ENCODE data around the gene RIC3.

Gene RIC3

GRCh38 chr11:8062781-8063257 is 106.0 kb downstream of the RIC3 start:
- peaks cover 74% of the 10 kb centered on the region for H3K4me1 ChIP-seq (ENCODE audit: control insufficient read depth, insufficient read depth, low read length)
- no peak for DNase-seq (ENCODE audit: low read depth)
- no peaks in the 10 kb centered on the region for H3K27me3 ChIP-seq (replicated peaks; ENCODE audit: control insufficient read depth, insufficient read depth, low read length)
- H3K9ac ChIP-seq (ENCODE audit: low read length): peak overlapping the region; percentile 55
- H3K36me3 ChIP-seq (ENCODE audit: control insufficient read depth, insufficient read depth, low read length, severe bottlenecking): no peaks in the 10 kb centered on the region
- no peaks in the 10 kb centered on the region for H3K9me3 ChIP-seq (ENCODE audit: control insufficient read depth, low read length)
- peak overlapping the region; percentile 52 for H3K4me3 ChIP-seq (ENCODE audit: low read length)

- no peak for DNase-seq (ENCODE audit: low read depth)
- Histone ChIP-seq H3K27me3 (replicated peaks; ENCODE audit: control insufficient read depth, insufficient read depth, low read length) (no peaks in the 10 kb centered on the region), H3K9ac (ENCODE audit: low read length) (peak overlapping the region; percentile 55), H3K4me3 (ENCODE audit: low read length) (no peak overlapping the region), H3K4me1 (ENCODE audit: control insufficient read depth, insufficient read depth, low read length) (peaks cover 72% of the 10 kb centered on the region), H3K9me3 (ENCODE audit: control insufficient read depth, low read length) (no peaks in the 10 kb centered on the region), H3K36me3 (ENCODE audit: control insufficient read depth, insufficient read depth, low read length, severe bottlenecking) (no peaks in the 10 kb centered on the region)
Measured at GRCh38 chr11:8061555-8062428, 107.0 kb downstream of the RIC3 start.

GRCh38 chr11:8060801-8061554 is 107.8 kb downstream of the RIC3 start:
- no peak overlapping the region for H3K4me3 ChIP-seq (ENCODE audit: low read length)
- DNase-seq (ENCODE audit: low read depth): peak; percentile 62
- peaks cover 72% of the 10 kb centered on the region for H3K4me1 ChIP-seq (ENCODE audit: control insufficient read depth, insufficient read depth, low read length)
- H3K27me3 ChIP-seq (replicated peaks; ENCODE audit: control insufficient read depth, insufficient read depth, low read length): no peaks in the 10 kb centered on the region
- no peaks in the 10 kb centered on the region for H3K9me3 ChIP-seq (ENCODE audit: control insufficient read depth, low read length)
- no peaks in the 10 kb centered on the region for H3K36me3 ChIP-seq (ENCODE audit: control insufficient read depth, insufficient read depth, low read length, severe bottlenecking)
- peak overlapping the region; percentile 49 for H3K9ac ChIP-seq (ENCODE audit: low read length)

- no peaks in the 10 kb centered on the region for H3K9me3 ChIP-seq (ENCODE audit: control insufficient read depth, low read length)
- H3K4me1 ChIP-seq (ENCODE audit: control insufficient read depth, insufficient read depth, low read length): peaks cover 69% of the 10 kb centered on the region
- no peak overlapping the region for H3K4me3 ChIP-seq (ENCODE audit: low read length)
- no peaks in the 10 kb centered on the region for H3K36me3 ChIP-seq (ENCODE audit: control insufficient read depth, insufficient read depth, low read length, severe bottlenecking)
- no peak for DNase-seq (ENCODE audit: low read depth)
- H3K9ac ChIP-seq (ENCODE audit: low read length): peak overlapping the region; percentile 49
- no peaks in the 10 kb centered on the region for H3K27me3 ChIP-seq (replicated peaks; ENCODE audit: control insufficient read depth, insufficient read depth, low read length)
Measured at GRCh38 chr11:8060146-8060719, 108.6 kb downstream of the RIC3 start.

GRCh38 chr11:8059571-8060011 is 109.2 kb downstream of the RIC3 start:
- no peak for DNase-seq (ENCODE audit: low read depth)
- H3K4me3 ChIP-seq (ENCODE audit: low read length): no peak overlapping the region
- no peaks in the 10 kb centered on the region for H3K36me3 ChIP-seq (ENCODE audit: control insufficient read depth, insufficient read depth, low read length, severe bottlenecking)
- no peaks in the 10 kb centered on the region for H3K27me3 ChIP-seq (replicated peaks; ENCODE audit: control insufficient read depth, insufficient read depth, low read length)
- no peaks in the 10 kb centered on the region for H3K9me3 ChIP-seq (ENCODE audit: control insufficient read depth, low read length)
- peak overlapping the region; percentile 31 for H3K9ac ChIP-seq (ENCODE audit: low read length)
- peaks cover 69% of the 10 kb centered on the region for H3K4me1 ChIP-seq (ENCODE audit: control insufficient read depth, insufficient read depth, low read length)

GRCh38 chr11:8059030-8059429 is 109.8 kb downstream of the RIC3 start:
- Histone ChIP-seq H3K9ac (ENCODE audit: low read length) (no peak overlapping the region), H3K4me1 (ENCODE audit: control insufficient read depth, insufficient read depth, low read length) (peaks cover 63% of the 10 kb centered on the region), H3K4me3 (ENCODE audit: low read length) (no peak overlapping the region), H3K9me3 (ENCODE audit: control insufficient read depth, low read length) (no peaks in the 10 kb centered on the region), H3K27me3 (replicated peaks; ENCODE audit: control insufficient read depth, insufficient read depth, low read length) (no peaks in the 10 kb centered on the region), H3K36me3 (ENCODE audit: control insufficient read depth, insufficient read depth, low read length, severe bottlenecking) (no peaks in the 10 kb centered on the region)
- DNase-seq (ENCODE audit: low read depth): no peak

- H3K9me3 ChIP-seq (ENCODE audit: control insufficient read depth, low read length): no peaks in the 10 kb centered on the region
- H3K4me1 ChIP-seq (ENCODE audit: control insufficient read depth, insufficient read depth, low read length): peaks cover 55% of the 10 kb centered on the region
- H3K4me3 ChIP-seq (ENCODE audit: low read length): no peak overlapping the region
- H3K9ac ChIP-seq (ENCODE audit: low read length): no peak overlapping the region
- H3K36me3 ChIP-seq (ENCODE audit: control insufficient read depth, insufficient read depth, low read length, severe bottlenecking): no peaks in the 10 kb centered on the region
- no peaks in the 10 kb centered on the region for H3K27me3 ChIP-seq (replicated peaks; ENCODE audit: control insufficient read depth, insufficient read depth, low read length)
- DNase-seq (ENCODE audit: low read depth): no peak
Measured at GRCh38 chr11:8058216-8058615, 110.6 kb downstream of the RIC3 start.

GRCh38 chr11:8056810-8057463 is 111.9 kb downstream of the RIC3 start:
- no peaks in the 10 kb centered on the region for H3K9me3 ChIP-seq (ENCODE audit: control insufficient read depth, low read length)
- H3K36me3 ChIP-seq (ENCODE audit: control insufficient read depth, insufficient read depth, low read length, severe bottlenecking): no peaks in the 10 kb centered on the region
- DNase-seq (ENCODE audit: low read depth): peak; percentile 94
- H3K9ac ChIP-seq (ENCODE audit: low read length): peak overlapping the region; percentile 73
- H3K4me3 ChIP-seq (ENCODE audit: low read length): peak overlapping the region; percentile 20
- no peaks in the 10 kb centered on the region for H3K27me3 ChIP-seq (replicated peaks; ENCODE audit: control insufficient read depth, insufficient read depth, low read length)
- peaks cover 45% of the 10 kb centered on the region for H3K4me1 ChIP-seq (ENCODE audit: control insufficient read depth, insufficient read depth, low read length)

Data from adipocyte (in vitro differentiated cells).